Endothelial cell of umbilical vein (primary cell): ENCODE measurements around the gene ESAM. TPM values are rescaled to one million over a fixed set of nuclear protein-coding genes. Genes with fewer than 3 reads are reported as not detected.

Experiments used
- BruUV-seq: library from RNA; stranded (reverse); fragments of 400-500 nt; replicated peaks from 2 replicates; lab custom pipeline; 2021; lab: Mats Ljungman, UMichigan
- CTCF ChIA-PET: fragments of 300-600, 350-600 bp; sonication (Branson Sonifier 250); formaldehyde crosslinking; loops from one replicate; lab custom pipeline; 2021; ENCODE audit warnings: antibody characterized with exemption, inconsistent platforms; lab: Charles Lee
- POLR2A ChIA-PET: fragments of 300-600, 350-600 bp; sonication (Branson Sonifier 250); formaldehyde crosslinking; loops from one replicate; lab custom pipeline; 2021; ENCODE audit warnings: antibody characterized with exemption, inconsistent platforms; lab: Charles Lee
- DNase-seq: peaks from one replicate; pipeline ENCODE4 v3.0.0-alpha.2; 2011; ENCODE audit warnings: low read depth, low spot score
- FAIRE-seq: peaks from 2 replicates; lab custom pipeline; 2011; peaks lifted over from hg19 to GRCh38; lab: Jason Lieb, UNC
- H2AFZ ChIP-seq: 2 replicates; pipeline ENCODE4 v1.6.0; 2012; ENCODE audit warnings: low read depth, low read length, control low read depth, inconsistent platforms
- H3K27ac ChIP-seq: 2 replicates; pipeline ENCODE4 v1.5.1; 2011; ENCODE audit warnings: low read depth, mild to moderate bottlenecking, control low read depth, low read length, moderate library complexity; ENCODE audit not compliant: insufficient read depth
- H3K27me3 ChIP-seq, 2 experiments: 2 replicates each; pipeline versions ENCODE4 v1.6.0 to v1.6.1; 2011; ENCODE audit warnings: low read length in 2 of 2, mixed read lengths in 1 of 2; ENCODE audit not compliant: control insufficient read depth in 2 of 2, insufficient read depth in 2 of 2
- H3K36me3 ChIP-seq, 2 experiments: 2 replicates in 1 of 2; 3 replicates in 1 of 2; pipeline ENCODE4 v1.5.1; 2011; ENCODE audit warnings: low read length in 2 of 2, mild to moderate bottlenecking in 1 of 2, moderate library complexity in 1 of 2; ENCODE audit not compliant: control insufficient read depth in 2 of 2, insufficient read depth in 2 of 2; ENCODE audit errors: extremely low read depth in 1 of 2
- H3K4me1 ChIP-seq: 3 replicates; pipeline ENCODE4 v1.5.1; 2011; ENCODE audit warnings: mild to moderate bottlenecking, low read length; ENCODE audit not compliant: control insufficient read depth, insufficient read depth; ENCODE audit errors: extremely low read depth
- H3K4me2 ChIP-seq: 2 replicates; pipeline ENCODE4 v1.6.1; 2011; ENCODE audit warnings: low read length, control low read depth, mixed read lengths; ENCODE audit not compliant: insufficient read depth
- H3K4me3 ChIP-seq, 3 experiments: fragments of 200-600 bp in 1 of 3; sonication (generic), shearing (Covaris generic) in 1 of 3; replicated peaks in 1 of 3; 2 replicates each; pipeline ENCODE4 v1.5.1; 2011 to 2016; ENCODE audit warnings: control low read depth in 3 of 3, low read length in 3 of 3, mild to moderate bottlenecking in 2 of 3, inconsistent platforms in 1 of 3, low read depth in 1 of 3, moderate library complexity in 1 of 3; ENCODE audit not compliant: insufficient read depth in 1 of 3
- H3K79me2 ChIP-seq: 2 replicates; pipeline ENCODE4 v1.6.0; 2012; ENCODE audit warnings: low read length, inconsistent platforms; ENCODE audit not compliant: control insufficient read depth, insufficient read depth
- H3K9ac ChIP-seq: replicated peaks from 2 replicates; pipeline ENCODE3; 2011; ENCODE audit warnings: low read length, control low read depth; ENCODE audit not compliant: insufficient read depth; ENCODE audit errors: extremely low read depth
- H3K9me1 ChIP-seq: replicated peaks from 3 replicates; pipeline ENCODE4 v1.6.0; 2011; ENCODE audit warnings: mild to moderate bottlenecking, low read length; ENCODE audit not compliant: control insufficient read depth, insufficient read depth; ENCODE audit errors: extremely low read depth
- H3K9me3 ChIP-seq: replicated peaks from 2 replicates; pipeline ENCODE4 v1.5.1; 2012; ENCODE audit warnings: low read length, inconsistent platforms; ENCODE audit not compliant: control insufficient read depth, insufficient read depth
- H4K20me1 ChIP-seq: replicated peaks from 2 replicates; pipeline ENCODE3; 2011; ENCODE audit warnings: mild to moderate bottlenecking, low read length; ENCODE audit not compliant: control insufficient read depth, insufficient read depth; ENCODE audit errors: extremely low read depth
- EZH2 ChIP-seq: IDR thresholded peaks from 2 replicates; pipeline ENCODE4 v1.6.1; 2012; ENCODE audit warnings: borderline replicate concordance, low read depth, mild to moderate bottlenecking, moderate library complexity, low read length, inconsistent platforms; ENCODE audit not compliant: severe bottlenecking
- FOS ChIP-seq: IDR thresholded peaks from 2 replicates; pipeline ENCODE4 v1.6.1; 2011; ENCODE audit warnings: mild to moderate bottlenecking, low read length, moderate library complexity, borderline replicate concordance; ENCODE audit not compliant: insufficient read depth
- GATA2 ChIP-seq: IDR thresholded peaks from 2 replicates; pipeline ENCODE4 v1.7.0; 2011; ENCODE audit warnings: low read depth, mild to moderate bottlenecking, moderate library complexity, mixed read lengths, low read length; ENCODE audit not compliant: insufficient read length, insufficient read depth
- JUN ChIP-seq: IDR thresholded peaks from 2 replicates; pipeline ENCODE4 v1.6.1; 2011; ENCODE audit warnings: borderline replicate concordance, low read depth; ENCODE audit not compliant: insufficient read length, insufficient read depth
- MYC ChIP-seq: IDR thresholded peaks from one replicate; pipeline ENCODE4 v1.6.1; 2011; ENCODE audit warnings: mild to moderate bottlenecking, low read depth, low read length
- POLR2A ChIP-seq: IDR thresholded peaks from 2 replicates; pipeline ENCODE4 v1.6.1; 2012; ENCODE audit warnings: low read depth, mild to moderate bottlenecking, control low read depth, low read length
- POLR2AphosphoS5 ChIP-seq: IDR thresholded peaks from 2 replicates; pipeline ENCODE4 v1.6.1; 2012; ENCODE audit warnings: low read depth, mild to moderate bottlenecking, control low read depth, low read length, moderate library complexity; ENCODE audit not compliant: insufficient read depth
- dilution Hi-C: fragments of 300-500 bp; cut with MboI; formaldehyde crosslinking; loops from one replicate; pipeline ENCODE4 v1.15.0; 2019; ENCODE audit warnings: low sequenced_read_pairs; ENCODE audit not compliant: extremely low pct_ligation_motif_present
- intact Hi-C: fragments of 100-400 bp; cut with micrococcal nuclease; formaldehyde crosslinking; loops from one replicate; pipeline ENCODE4 v1.10.0; 2022
- polyA plus RNA-seq, 4 experiments: library from polyadenylated mRNA; depleted of rRNA in 3 of 4; stranded (reverse) in 3 of 4; unstranded in 1 of 4; fragments of >200 nt; gene quantifications; 2 replicates each; pipeline versions ENCODE4 v1.2.1 to v1.2.3, GENCODE V29; 2011 to 2012; ENCODE audit warnings: missing spikeins in 1 of 4
- total RNA-seq: library from RNA; stranded (reverse); gene quantifications from 2 replicates; pipeline ENCODE4 v1.2.3, GENCODE V29; 2021
- TF ChIP-seq, protein P1 (sequence below): IDR thresholded peaks from 2 replicates; pipeline ENCODE4 v1.6.1; 2011; ENCODE audit not compliant: insufficient read depth, insufficient read length
- TF ChIP-seq, protein P2 (sequence below), 2 donors: IDR thresholded peaks; 1 replicate in 1 of 2; 2 replicates in 1 of 2; pipeline ENCODE4 v1.5.1; 2011; ENCODE audit warnings: low read length in 2 of 2, mild to moderate bottlenecking in 2 of 2, moderate library complexity in 2 of 2, control low read depth in 1 of 2, inconsistent platforms in 1 of 2, low read depth in 1 of 2; ENCODE audit not compliant: insufficient read depth in 1 of 2; ENCODE audit errors: extremely low read depth in 1 of 2

ESAM gene
- total and polyA plus RNA-seq, 2 donors (not counting 3 experiments of a cell fraction or from before 2014, with no cell fraction given) = 273 to 383 TPM

DNA sequence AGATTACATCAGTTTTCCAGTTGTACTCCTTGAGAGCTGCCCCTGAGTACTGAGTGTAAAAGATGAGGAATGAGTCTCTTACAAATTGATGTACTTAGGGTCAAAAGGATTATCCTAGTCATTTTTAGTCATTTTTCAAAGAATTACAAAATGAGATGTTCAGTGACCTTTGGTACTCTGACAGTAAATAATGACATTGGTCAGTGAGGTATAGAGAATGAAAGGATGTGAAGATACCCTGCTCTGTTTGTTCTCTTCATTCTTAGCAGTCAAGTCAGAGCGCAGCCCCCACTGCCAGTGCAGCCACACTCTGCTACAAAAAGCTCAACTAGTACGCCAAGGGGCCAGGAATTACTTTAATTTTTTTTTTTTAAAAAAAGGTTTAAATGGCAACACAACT lies 4.1 kb upstream of the ESAM start:
- H3K27me3 ChIP-seq = no peaks in the 10 kb centered on the region
- peaks cover 39% of the 10 kb centered on the region for H3K4me1 ChIP-seq
- DNase-seq (no peak), FAIRE-seq (no peak)
- no peaks in the 10 kb centered on the region for H3K9me1 ChIP-seq
- intact Hi-C loops (no loop called here), dilution Hi-C loops (no loop called here)
- CTCF ChIA-PET = interaction anchor here (1.0 to 13.1 kb wide), 7 partner anchors 13 to 97 kb away, joined by 4 to 301 read pairs (median 52); partner anchors contain the start of genes MSANTD2, NRGN, SIAE and SPA17
- POLR2A ChIA-PET = no interaction called here
- no peaks in the 10 kb centered on the region for H3K9me3 ChIP-seq
- no peaks in the 10 kb centered on the region for H4K20me1 ChIP-seq
- H3K79me2 ChIP-seq = peaks cover 20% of the 10 kb centered on the region
- no peak overlapping the region for H3K4me3 ChIP-seq
- H3K4me2 ChIP-seq = no peak overlapping the region
- peaks cover 2% of the 10 kb centered on the region in 2 experiments for H3K36me3 ChIP-seq
- TF ChIP-seq EZH2 = no peak
- no peak for TF ChIP-seq FOS
- no peak for TF ChIP-seq JUN
- no peak for TF ChIP-seq GATA2
- TF ChIP-seq POLR2A = no peak
- no peak for TF ChIP-seq MYC
- TF ChIP-seq, protein P1, sequence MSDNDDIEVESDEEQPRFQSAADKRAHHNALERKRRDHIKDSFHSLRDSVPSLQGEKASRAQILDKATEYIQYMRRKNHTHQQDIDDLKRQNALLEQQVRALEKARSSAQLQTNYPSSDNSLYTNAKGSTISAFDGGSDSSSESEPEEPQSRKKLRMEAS = no peak
- TF ChIP-seq POLR2AphosphoS5 = no peak
- TF ChIP-seq, protein P2, sequence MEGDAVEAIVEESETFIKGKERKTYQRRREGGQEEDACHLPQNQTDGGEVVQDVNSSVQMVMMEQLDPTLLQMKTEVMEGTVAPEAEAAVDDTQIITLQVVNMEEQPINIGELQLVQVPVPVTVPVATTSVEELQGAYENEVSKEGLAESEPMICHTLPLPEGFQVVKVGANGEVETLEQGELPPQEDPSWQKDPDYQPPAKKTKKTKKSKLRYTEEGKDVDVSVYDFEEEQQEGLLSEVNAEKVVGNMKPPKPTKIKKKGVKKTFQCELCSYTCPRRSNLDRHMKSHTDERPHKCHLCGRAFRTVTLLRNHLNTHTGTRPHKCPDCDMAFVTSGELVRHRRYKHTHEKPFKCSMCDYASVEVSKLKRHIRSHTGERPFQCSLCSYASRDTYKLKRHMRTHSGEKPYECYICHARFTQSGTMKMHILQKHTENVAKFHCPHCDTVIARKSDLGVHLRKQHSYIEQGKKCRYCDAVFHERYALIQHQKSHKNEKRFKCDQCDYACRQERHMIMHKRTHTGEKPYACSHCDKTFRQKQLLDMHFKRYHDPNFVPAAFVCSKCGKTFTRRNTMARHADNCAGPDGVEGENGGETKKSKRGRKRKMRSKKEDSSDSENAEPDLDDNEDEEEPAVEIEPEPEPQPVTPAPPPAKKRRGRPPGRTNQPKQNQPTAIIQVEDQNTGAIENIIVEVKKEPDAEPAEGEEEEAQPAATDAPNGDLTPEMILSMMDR (IDR thresholded peaks at IDR 0.05; ENCODE audit: extremely low read depth in 1 of 2, insufficient read depth in 1 of 2, low read depth in 1 of 2, low read length in 2 of 2) = no peak
- H3K27ac ChIP-seq = no peak overlapping the region
- BruUV-seq = no TSS peak
- no peak overlapping the region for H3K9ac ChIP-seq
- H2AFZ ChIP-seq = no peak overlapping the region
